ENCODE data around the gene PHACTR4.
"Not testable (repeated sequence)": the region's sequence is repeated elsewhere in the genome, so short reads cannot be mapped to it uniquely, and the experiment has no call there.

Gene PHACTR4

GRCh38 chr1:28436211-28436769 lies 66.8 kb downstream of the PHACTR4 start:
- Mint-ChIP-seq H3K4me3 (no peak overlapping the region), H3K9me3 (no peaks in the 10 kb centered on the region), H3K27ac (no peak overlapping the region), H3K27me3 (ENCODE audit: low read depth) (no peaks in the 10 kb centered on the region), H3K4me1 (ENCODE audit: low read depth) (peaks cover 20% of the 10 kb centered on the region), H3K36me3 (ENCODE audit: low read depth) (peaks cover 3% of the 10 kb centered on the region)

GRCh38 chr1:28437264-28437923 lies 67.9 kb downstream of the PHACTR4 start:
- no peaks in the 10 kb centered on the region for H3K27me3 Mint-ChIP-seq (ENCODE audit: low read depth)
- H3K4me1 Mint-ChIP-seq (ENCODE audit: low read depth), result peaks cover 19% of the 10 kb centered on the region
- peaks cover 3% of the 10 kb centered on the region for H3K36me3 Mint-ChIP-seq (ENCODE audit: low read depth)
- no peak overlapping the region for H3K4me3 Mint-ChIP-seq
- H3K9me3 Mint-ChIP-seq, result no peaks in the 10 kb centered on the region
- peak overlapping the region; percentile 65 for H3K27ac Mint-ChIP-seq

- H3K36me3 Mint-ChIP-seq (ENCODE audit: low read depth), result peaks cover 3% of the 10 kb centered on the region
- peaks cover 22% of the 10 kb centered on the region for H3K4me1 Mint-ChIP-seq (ENCODE audit: low read depth)
- H3K27me3 Mint-ChIP-seq (ENCODE audit: low read depth), result no peaks in the 10 kb centered on the region
- H3K27ac Mint-ChIP-seq, result peak overlapping the region; percentile 65
- peak overlapping the region; percentile 66 for H3K4me3 Mint-ChIP-seq
- no peaks in the 10 kb centered on the region for H3K9me3 Mint-ChIP-seq
These were observed 68.6 kb downstream of the PHACTR4 start for GRCh38 chr1:28437924-28438699.

- Mint-ChIP-seq H3K4me3 (no peak overlapping the region), H3K36me3 (ENCODE audit: low read depth) (peaks cover 10% of the 10 kb centered on the region), H3K27me3 (ENCODE audit: low read depth) (no peaks in the 10 kb centered on the region), H3K4me1 (ENCODE audit: low read depth) (peaks cover 23% of the 10 kb centered on the region), H3K27ac (no peak overlapping the region), H3K9me3 (no peaks in the 10 kb centered on the region)
These were observed 69.8 kb downstream of the PHACTR4 start for GRCh38 chr1:28439320-28439719.

GRCh38 chr1:28441674-28442073 lies 72.1 kb downstream of the PHACTR4 start:
- Mint-ChIP-seq H3K9me3 (no peaks in the 10 kb centered on the region), H3K36me3 (ENCODE audit: low read depth) (peaks cover 13% of the 10 kb centered on the region)

GRCh38 chr1:28443550-28443949 lies 74.0 kb downstream of the PHACTR4 start:
- Mint-ChIP-seq H3K4me3 (no peak overlapping the region), H3K27me3 (ENCODE audit: low read depth) (no peaks in the 10 kb centered on the region), H3K9me3 (no peaks in the 10 kb centered on the region), H3K36me3 (ENCODE audit: low read depth) (peaks cover 11% of the 10 kb centered on the region), H3K4me1 (ENCODE audit: low read depth) (peaks cover 19% of the 10 kb centered on the region), H3K27ac (no peak overlapping the region)

More at GRCh38 chr1:28441674-28442073, 72.1 kb downstream of the PHACTR4 start:
- no peak overlapping the region for H3K4me3 Mint-ChIP-seq
- no peak overlapping the region for H3K27ac Mint-ChIP-seq
- peaks cover 23% of the 10 kb centered on the region for H3K4me1 Mint-ChIP-seq (ENCODE audit: low read depth)
- no peaks in the 10 kb centered on the region for H3K27me3 Mint-ChIP-seq (ENCODE audit: low read depth)

GRCh38 chr1:28447679-28448078 lies 78.1 kb downstream of the PHACTR4 start:
- H3K9me3 Mint-ChIP-seq, result no peaks in the 10 kb centered on the region
- H3K27ac Mint-ChIP-seq, result no peak overlapping the region
- H3K27me3 Mint-ChIP-seq (ENCODE audit: low read depth), result no peaks in the 10 kb centered on the region
- peaks cover 21% of the 10 kb centered on the region for H3K4me1 Mint-ChIP-seq (ENCODE audit: low read depth)
- peaks cover 11% of the 10 kb centered on the region for H3K36me3 Mint-ChIP-seq (ENCODE audit: low read depth)
- H3K4me3 Mint-ChIP-seq, result no peak overlapping the region

GRCh38 chr1:28448094-28448611 lies 78.6 kb downstream of the PHACTR4 start:
- peaks cover 18% of the 10 kb centered on the region for H3K4me1 Mint-ChIP-seq (ENCODE audit: low read depth)
- not testable (repeated sequence) for H3K27me3 Mint-ChIP-seq (ENCODE audit: low read depth); H3K4me3 Mint-ChIP-seq; H3K36me3 Mint-ChIP-seq (ENCODE audit: low read depth); H3K9me3 Mint-ChIP-seq
- peak overlapping the region; percentile 55 for H3K27ac Mint-ChIP-seq

- Mint-ChIP-seq H3K4me1 (ENCODE audit: low read depth) (peaks cover 17% of the 10 kb centered on the region), H3K9me3 (no peaks in the 10 kb centered on the region), H3K4me3 (peak overlapping the region; percentile 29), H3K27me3 (ENCODE audit: low read depth) (no peaks in the 10 kb centered on the region), H3K27ac (peak overlapping the region; percentile 85), H3K36me3 (ENCODE audit: low read depth) (peaks cover 5% of the 10 kb centered on the region)
These were observed 80.4 kb downstream of the PHACTR4 start for GRCh38 chr1:28449904-28450303.

GRCh38 chr1:28450561-28450960 lies 81.0 kb downstream of the PHACTR4 start:
- peaks cover 2% of the 10 kb centered on the region for H3K36me3 Mint-ChIP-seq (ENCODE audit: low read depth)
- no peaks in the 10 kb centered on the region for H3K9me3 Mint-ChIP-seq
- no peaks in the 10 kb centered on the region for H3K27me3 Mint-ChIP-seq (ENCODE audit: low read depth)
- H3K4me1 Mint-ChIP-seq (ENCODE audit: low read depth), result peaks cover 20% of the 10 kb centered on the region
- peak overlapping the region; percentile 31 for H3K4me3 Mint-ChIP-seq
- peak overlapping the region; percentile 85 for H3K27ac Mint-ChIP-seq

GRCh38 chr1:28451011-28451410 lies 81.5 kb downstream of the PHACTR4 start:
- Mint-ChIP-seq H3K27ac (peak overlapping the region; percentile 66), H3K4me1 (ENCODE audit: low read depth) (peaks cover 23% of the 10 kb centered on the region), H3K36me3 (ENCODE audit: low read depth) (peaks cover 1% of the 10 kb centered on the region), H3K4me3 (peak overlapping the region; percentile 39), H3K27me3 (ENCODE audit: low read depth) (no peaks in the 10 kb centered on the region), H3K9me3 (no peaks in the 10 kb centered on the region)

- no peaks in the 10 kb centered on the region for H3K9me3 Mint-ChIP-seq
- H3K27ac Mint-ChIP-seq, result peak overlapping the region; percentile 60
- H3K4me3 Mint-ChIP-seq, result peak overlapping the region; percentile 0
- peaks cover 14% of the 10 kb centered on the region for H3K4me1 Mint-ChIP-seq (ENCODE audit: low read depth)
- peaks cover 11% of the 10 kb centered on the region for H3K36me3 Mint-ChIP-seq (ENCODE audit: low read depth)
- H3K27me3 Mint-ChIP-seq (ENCODE audit: low read depth), result no peaks in the 10 kb centered on the region
These were observed 86.5 kb downstream of the PHACTR4 start for GRCh38 chr1:28456078-28456477.

GRCh38 chr1:28457678-28458077 lies 88.1 kb downstream of the PHACTR4 start:
- Mint-ChIP-seq H3K36me3 (ENCODE audit: low read depth) (peaks cover 11% of the 10 kb centered on the region), H3K27me3 (ENCODE audit: low read depth) (no peaks in the 10 kb centered on the region), H3K27ac (no peak overlapping the region), H3K4me3 (no peak overlapping the region), H3K9me3 (no peaks in the 10 kb centered on the region), H3K4me1 (ENCODE audit: low read depth) (peaks cover 13% of the 10 kb centered on the region)

- Mint-ChIP-seq H3K36me3 (ENCODE audit: low read depth) (peaks cover 10% of the 10 kb centered on the region), H3K4me1 (ENCODE audit: low read depth) (peaks cover 13% of the 10 kb centered on the region), H3K27ac (no peak overlapping the region), H3K9me3 (no peaks in the 10 kb centered on the region), H3K27me3 (ENCODE audit: low read depth) (no peaks in the 10 kb centered on the region), H3K4me3 (no peak overlapping the region)
These were observed 89.0 kb downstream of the PHACTR4 start for GRCh38 chr1:28458237-28459228.
